HG02678 (cell line): ENCODE measurements around the gene QPCT.

ENCODE experiments used
- ATAC-seq: cut with Tn5 transposase; IDR thresholded peaks from one replicate; pipeline ENCODE4 v1.9.1; 2021; ENCODE audit warnings: mild to moderate bottlenecking, moderate library complexity; ENCODE audit not compliant: unreplicated experiment

QPCT gene

DNA sequence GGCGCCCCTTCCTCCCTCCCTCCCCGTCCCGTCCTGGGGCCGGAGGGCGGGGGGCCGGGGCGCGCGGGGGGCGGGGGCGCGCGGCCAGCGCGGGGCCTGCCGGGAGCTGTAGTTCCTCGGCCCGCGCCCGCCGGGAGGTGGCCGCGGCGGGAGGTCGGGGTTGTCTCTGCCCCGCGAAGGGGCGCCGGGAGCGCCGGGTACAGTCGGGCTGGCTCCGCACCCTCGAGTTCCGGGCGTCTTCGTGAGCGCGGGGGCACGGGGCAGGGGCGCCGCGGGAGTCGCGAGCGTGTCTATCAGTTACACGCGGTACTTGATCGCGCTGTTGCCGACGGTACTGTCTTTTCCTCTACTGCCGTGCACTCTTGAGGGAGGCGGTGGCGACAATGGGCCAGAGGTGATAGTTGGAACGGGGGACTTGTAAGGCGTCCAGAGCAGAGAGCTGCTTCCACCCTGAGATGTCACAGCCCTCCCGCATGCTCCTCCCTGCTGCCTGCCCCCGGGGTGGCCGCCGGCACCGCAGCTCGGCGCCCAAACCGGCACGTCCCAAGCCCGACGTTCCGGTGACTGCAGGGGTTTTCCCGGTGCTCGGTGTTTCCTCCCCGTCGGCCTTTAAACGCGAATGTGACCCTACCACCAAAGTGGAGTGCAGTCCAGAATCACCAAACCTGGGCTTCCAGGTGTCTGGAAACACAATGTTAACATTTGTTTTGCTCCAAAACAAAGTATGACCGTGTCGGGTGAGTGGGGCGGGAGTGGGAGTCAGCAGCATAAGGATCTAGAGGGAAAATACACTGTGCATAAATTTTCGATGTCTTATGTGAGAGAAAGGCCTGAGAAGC is 19.4 kb upstream of the QPCT start, which contains the start of gene PRKD3:
PRKD3 (minus strand) TSS at position 48 of the 839 bp plus-strand sequence. CDS start 8,309 bp downstream, outside the sequence.
- peak; percentile 77 for ATAC-seq

DNA sequence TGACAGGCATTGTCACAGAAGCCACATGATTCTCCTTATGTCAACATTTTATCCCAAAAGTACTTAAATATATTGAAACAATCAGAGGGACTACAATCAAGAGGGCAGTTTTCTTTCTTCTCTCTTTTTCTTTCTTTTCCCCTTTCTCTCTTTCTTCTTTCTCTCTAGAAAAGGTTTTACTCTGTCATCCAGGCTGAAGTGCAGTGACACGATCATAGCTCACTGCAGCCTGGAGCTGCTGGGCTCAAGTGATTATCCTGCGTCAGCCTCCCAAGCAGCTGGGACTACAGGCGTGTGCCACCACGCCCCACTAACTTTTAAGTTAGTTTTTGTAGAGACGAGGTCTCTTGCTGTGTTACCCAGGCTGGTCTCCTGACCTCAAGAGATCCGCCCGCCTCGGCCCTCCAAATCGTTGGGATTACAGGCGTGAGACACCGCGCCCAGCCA is 18.8 kb upstream of the QPCT start:
- ATAC-seq: no peak

DNA sequence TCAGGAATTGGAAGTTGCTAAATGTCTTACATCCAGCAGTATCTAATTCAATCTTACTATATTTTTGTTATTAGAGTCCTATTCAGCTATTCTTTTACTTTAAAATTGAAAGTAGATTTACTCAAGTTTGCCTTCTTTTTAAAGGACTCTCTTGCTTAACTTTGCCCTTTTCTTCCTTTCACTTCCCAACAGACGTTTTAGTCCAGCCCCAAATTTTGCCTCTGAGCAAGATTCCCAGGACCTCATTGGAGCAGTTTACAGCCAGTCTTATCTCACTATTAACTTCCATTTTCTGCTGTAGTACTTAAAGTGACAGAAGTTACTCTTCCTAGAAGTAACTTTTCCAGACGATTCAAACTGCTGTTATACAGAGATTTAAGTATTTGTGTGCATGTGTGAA is 18.1 kb upstream of the QPCT start:
- no peak for ATAC-seq

DNA sequence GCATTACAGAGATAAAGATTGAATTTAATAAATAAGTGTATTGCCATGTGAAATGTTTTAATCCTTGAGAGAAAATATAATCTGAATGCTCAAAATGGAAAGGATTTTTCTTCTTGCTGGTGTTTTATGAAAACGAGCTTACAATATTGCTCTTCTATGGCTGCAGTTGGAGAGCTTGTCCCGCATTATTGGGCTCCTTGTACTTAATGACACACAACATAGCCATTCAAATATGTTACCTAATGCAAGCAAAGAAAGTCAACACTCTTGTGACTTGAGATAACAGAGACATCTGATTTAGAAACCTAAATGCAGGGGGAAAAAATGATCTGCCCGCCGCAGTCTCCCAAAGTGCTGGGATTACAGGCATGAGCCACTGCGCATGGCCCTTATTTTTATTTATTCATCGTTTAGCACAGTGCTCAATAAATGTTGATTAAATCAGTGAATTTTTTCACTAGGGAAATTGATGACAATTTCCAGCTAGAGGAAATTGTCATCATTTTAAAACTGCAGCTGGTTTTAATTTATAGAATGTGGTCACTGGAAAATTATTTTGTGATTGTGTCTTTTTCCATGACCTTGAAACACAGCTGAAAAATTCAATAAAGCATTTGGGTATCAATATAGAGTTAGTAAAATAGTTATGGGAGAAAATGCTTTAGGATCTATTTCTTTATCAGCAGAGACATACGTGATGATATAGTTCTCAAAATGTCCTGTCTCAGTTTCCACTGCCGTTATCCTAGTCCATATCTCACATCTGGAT is 17.4 kb upstream of the QPCT start:
- no peak for ATAC-seq

DNA sequence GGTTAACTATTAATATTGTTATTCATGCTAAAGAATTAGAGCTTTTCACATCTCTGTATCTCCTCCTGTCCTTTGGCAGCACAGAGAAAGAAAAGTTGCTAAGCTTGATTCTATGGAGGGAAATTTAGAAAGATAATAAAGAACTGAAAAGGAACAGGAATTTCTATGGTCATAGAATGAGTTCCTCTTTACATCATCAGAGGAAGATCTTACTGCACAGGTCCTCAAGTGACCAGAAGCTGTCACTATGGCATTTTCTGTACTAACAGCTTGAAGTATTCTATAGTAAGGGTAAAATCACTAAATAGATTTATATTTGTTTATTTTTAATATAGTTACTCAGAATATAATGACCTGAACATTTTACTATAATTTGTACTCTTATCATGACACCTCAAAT is 13.7 kb upstream of the QPCT start:
- no peak for ATAC-seq

DNA sequence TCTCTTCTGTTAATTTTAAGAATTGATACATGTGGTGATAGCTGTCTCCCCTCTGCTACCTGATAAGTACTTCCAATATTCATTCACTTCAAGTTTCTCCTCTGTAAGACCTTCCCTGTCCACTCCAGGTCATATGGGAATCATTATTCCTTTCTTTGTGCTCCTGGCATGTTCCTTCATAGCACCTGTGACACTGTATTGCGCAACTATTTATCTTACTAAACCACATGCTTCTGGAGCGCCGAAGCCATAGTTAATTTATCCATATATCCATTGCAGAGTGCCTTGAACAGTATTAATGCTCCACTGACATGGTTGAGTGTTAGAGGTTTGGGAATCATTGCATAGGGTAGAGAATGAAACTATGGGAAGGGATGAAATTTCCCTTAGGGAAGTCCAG is 11.9 kb upstream of the QPCT start:
- ATAC-seq: no peak

DNA sequence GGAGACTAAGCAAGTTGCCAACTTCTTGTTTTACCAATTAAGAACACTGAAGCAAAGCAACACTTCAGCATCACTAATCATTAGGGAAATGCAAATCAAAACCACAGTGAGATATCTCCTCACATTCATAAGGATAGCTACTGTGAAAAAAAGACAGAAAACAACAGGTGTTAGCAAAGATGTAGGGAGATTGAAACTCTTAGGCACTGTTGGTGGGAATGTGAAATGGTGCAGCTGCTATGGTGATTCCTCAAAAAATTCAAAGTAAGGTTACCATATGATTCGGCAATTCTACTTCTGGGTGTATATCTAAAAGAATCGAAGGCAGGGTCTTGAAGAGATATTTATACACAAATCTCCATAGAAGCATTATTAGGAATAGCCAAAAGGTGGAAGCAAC is 11.2 kb upstream of the QPCT start:
- no peak for ATAC-seq

DNA sequence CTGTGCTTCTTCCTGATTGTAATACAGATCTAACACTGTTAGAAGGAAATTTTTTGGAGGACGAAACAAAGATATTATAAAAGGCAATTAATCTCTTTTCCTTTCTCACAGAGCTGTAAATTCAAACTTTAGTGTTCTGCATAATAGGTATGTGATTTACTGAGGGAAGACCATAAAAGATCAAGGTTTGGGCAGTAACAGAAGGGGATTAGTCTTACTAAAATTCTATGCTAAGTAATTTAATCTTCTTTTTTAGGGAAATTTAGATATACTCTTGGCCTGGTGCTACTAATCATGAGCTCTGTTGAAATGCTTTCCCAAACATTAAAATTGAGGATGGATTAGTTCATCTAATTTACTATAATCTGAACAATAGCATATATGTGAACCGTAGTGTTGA is 8.8 kb upstream of the QPCT start:
- ATAC-seq: no peak

DNA sequence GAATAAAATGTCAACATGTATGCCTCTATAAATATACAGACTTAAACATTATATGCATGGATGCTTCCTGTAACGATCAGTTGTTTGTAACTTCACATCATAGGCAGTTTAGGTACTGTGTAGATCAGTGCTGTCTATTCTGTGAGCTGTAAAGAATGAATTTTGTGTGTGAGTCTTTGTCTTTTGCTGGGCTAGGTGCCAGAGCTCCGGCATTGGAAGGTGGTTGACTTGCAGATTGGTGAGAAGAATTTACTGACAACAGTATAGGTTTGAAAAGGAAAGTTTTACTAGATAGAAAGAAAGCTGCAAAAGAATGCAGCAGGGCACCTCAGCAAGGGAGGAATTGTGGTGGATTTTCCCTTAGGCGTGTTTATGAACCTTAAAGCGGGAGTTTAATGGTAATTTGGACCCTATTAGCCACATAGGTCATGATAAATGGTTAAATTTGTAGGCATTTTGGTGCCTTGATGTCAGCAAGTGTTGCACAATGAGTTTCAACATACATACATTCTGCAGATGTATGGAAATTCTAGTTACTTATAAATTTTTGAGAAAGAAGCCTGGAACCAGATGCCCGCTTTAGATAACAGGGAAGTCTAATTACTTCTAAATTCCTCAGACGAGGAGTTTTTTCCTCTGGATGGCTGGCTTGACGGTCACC is 6.7 kb upstream of the QPCT start:
- no peak for ATAC-seq

DNA sequence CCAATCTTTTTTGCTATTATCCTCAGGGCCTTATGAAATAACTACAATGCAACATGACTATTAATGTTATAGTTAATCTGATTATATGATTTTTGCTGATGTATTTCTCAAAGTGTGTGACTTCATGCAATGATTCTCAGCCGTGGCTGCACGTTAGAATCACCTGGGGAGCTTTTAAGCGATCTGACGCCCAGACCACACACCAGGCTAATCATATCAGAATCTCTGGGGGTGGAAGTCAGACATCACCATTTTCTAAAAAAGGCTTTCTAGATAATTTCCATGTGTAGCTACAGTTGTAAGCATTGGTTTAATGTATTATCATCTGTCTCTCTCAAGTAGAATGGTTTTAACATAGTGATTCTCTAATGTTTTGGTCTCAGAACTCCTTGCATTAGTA is 5.5 kb upstream of the QPCT start:
- no peak for ATAC-seq

DNA sequence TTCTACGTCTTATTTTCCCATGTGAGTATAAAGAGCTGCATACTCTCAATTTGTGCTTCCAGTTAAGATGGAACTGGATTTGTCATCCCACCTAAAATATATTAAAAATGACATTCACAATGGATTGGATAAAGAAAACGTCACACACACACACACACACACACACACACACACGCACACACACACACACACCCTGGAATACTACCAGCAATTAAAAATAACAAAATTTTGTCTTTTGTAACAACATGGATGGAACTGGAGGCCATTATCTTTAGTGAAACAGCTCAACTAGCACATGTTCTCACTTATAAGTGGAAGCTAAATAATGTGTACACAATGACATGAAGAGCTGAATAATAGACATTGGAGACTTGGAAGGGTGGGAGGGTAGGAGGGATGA is 3.8 kb upstream of the QPCT start:
- ATAC-seq: no peak

DNA sequence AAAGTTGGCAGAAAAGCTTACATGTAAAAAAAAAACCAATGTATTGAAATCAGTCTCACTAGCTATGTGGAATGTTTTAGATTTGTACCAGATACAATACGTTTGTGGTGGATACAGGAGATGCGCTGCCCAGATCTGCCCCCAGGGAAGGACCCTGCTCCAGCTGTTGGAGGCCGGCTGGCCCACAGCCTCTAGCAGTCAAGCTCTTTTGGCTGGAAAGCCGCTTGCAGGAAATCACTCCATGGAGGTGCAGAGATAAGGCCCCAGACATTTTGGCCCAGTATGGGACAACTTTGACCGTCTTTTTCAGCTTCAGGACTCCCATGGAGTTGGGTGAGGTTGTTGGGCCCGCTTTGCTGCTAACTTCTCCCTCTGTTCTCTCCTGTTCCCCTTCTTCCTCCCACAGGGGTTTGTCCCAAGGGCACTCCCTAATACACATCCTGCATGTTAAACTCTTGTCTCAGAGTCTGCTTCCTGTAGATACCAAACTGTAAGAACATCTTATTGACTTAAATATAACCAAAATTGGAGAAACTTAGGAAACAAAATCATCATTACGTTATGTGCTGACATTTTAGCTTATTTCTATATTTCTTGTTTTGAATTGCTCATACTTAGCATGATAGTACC is 1.7 kb upstream of the QPCT start:
- ATAC-seq: no peak

DNA sequence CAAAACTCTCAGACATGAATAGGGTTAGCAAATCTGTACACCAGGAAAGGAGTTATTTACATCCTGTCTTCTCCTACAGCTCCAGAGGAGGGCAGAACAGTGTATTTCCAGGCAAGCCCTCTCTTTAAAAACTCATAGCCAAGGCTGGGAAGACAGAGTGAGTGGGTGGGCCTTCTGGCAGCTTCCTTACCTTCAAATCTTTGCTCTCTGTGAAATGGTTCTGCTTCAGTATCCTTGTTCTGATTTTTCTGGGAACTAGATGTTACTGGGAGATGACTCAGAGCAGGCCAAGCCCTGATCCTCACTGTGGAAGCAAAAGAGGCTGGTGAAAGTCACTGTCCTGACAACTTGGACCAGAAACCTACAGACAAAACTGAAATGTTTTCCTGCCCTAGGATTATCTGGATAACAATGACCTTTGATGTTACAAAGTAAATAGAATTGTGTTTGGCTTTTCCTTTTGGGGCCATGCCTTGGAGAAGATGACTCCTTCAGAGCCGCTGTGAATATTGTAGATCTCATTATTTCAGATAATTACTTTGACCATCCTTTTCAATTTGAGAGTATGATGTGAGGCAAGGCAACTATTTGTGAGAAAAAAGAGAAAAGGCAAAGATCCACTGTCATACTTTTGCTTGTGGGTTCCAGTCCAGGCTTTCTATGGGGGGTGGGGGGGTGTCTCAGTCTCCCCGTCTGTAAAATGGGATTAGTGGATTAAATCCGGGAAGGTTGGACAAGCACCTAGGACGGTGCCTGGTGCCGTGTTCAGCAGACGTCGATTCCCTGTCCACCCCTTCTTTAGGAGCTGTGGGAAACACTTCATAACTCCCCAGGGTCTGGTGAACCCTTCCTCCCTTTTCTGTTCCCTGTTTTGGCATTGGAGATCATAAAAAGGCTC is 644 bp upstream of the QPCT start:
- ATAC-seq: no peak

DNA sequence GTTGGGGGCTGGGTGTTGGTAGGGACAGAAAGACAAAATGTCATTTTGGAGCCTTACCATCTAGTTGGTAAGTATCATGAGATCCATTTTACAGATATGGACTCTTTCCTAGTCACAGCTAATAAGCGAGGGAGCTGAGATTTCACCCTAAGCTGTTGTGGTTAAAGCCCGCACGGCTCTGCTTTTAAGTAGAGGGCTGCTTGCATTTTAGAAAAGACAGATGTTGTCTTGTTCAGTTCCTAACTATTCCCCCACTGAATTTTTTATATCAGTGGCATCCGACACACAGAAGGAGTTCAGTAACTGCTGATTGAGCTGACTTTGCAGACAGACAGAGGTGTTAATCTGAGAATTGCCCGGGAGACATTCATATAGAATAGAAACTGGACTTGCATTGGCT is 3.7 kb downstream of the QPCT start:
- ATAC-seq: no peak

DNA sequence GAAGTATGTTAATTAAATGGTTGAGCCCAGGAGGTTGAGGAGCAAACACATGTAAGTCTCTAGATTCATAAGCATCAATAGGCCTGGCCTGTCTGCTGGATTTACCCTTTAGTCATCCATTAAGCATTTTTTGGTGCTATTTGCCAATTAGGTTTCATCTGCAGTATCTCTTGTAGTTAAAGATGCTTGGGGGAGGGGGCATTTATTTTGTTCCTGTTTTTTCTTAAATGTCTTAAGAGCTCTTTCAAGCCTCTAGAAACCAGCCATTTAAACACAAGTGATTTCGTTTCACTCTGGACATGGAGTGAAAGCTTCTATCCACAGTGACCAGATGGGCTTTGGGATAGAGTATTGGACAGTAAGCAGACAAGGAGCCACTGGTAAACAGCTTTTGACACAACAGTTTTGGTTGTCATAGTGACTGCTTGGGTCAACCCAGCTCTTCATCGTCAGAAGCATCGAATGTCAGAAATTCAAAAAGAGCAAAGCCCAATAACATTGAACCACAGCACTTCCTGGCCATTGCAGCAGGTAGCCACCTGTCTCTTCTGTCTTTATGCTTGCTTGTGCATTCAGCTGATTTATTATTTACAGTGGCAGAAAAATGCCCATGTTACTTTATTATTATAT is 4.9 kb downstream of the QPCT start:
- ATAC-seq: no peak

DNA sequence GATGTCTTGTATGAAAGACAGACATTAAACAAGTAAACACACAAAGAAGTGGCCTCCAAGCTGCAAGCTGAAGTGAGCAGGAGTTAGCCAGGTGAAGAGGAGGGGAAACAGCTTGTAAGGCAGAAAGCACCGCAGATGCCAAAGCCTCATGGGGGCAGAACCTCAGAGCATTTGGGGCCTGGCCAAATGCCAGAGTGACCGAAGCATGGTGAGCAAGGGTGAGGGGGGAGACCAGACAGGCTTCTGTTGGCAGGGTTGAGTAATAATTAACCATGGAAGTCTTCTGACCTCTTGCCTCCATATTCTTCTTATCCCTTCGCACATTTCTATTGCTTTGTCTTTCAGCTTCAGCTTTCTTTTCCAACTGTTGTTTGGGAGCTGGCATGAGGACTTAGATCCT is 5.6 kb downstream of the QPCT start:
- peak; percentile 89 for ATAC-seq

DNA sequence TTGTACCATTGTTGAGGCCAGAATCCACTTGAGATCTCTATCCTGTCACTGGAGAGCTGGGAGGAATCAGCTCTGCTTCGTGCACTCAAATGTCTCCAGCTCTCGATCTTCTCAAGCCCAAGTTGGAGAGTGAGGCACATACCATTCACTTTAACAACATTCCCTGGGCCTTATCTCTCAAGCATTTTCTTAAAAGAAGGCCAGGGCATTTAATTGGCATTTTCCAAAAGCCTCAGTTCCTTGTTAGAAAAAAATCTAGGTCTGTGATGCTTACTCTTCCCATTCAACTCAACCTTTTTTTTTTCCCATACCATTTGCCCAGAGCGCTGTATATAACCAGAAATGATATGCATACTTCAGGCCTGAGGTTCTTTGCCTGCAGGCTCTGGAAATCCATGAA is 10.1 kb downstream of the QPCT start:
- no peak for ATAC-seq

DNA sequence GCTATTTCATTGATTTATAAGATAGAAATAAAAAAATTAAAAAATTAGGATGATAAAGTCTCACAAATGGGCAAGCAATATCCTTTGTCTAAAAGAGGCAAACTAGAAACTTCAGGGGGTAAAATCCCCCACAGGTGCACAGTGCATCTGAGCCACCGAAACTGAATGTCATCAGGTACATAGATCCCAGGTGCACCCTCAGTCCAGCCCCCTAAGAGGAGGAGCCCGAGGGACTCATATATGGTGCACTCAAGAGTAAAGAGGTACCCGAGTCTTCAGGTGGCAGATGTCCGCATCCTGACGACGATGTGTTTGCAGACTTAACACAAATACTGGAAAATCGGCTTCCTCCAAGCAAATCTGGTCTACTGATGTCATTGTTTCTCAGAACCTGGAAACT is 11.3 kb downstream of the QPCT start:
- ATAC-seq: no peak

DNA sequence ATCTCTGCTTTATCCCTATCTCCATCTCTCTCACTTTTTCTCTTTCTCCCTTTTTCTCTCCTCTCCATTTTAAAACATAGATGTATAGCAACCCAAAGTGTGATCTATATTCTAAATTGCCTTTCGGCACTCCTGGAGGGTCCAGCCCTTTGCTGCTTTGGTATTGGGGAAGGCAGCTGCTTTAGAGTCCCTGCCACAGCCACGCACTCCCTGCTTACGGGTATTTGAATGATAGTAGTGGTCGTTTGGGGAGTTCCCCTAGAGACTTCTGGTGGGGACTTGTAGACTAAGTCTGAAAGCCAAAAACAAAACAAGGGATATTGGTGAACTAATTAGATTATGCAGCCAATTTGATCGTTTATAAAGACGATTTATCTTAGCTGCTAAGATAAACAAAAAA is 11.9 kb downstream of the QPCT start:
- no peak for ATAC-seq

DNA sequence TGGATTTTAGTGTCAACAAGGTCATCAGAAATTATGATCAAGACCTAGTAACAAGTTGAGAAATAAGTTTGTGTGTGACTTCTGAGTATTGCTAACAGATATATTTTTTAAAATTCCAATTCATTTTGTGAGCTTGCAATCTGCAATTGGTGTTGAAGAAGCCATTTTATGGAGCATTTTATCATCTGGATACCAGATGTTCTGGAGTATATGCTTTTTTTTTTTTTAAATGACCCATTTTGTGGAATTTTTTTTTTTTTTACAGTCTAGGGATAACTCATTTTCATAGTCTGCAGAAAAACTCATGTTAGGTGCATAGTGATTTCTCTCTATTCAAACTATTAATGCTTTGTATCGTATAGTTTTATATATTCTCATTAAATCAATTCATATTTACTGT is 12.6 kb downstream of the QPCT start:
- ATAC-seq: no peak
